ENCODE data around the gene TACC2.

TACC2 gene

DNA sequence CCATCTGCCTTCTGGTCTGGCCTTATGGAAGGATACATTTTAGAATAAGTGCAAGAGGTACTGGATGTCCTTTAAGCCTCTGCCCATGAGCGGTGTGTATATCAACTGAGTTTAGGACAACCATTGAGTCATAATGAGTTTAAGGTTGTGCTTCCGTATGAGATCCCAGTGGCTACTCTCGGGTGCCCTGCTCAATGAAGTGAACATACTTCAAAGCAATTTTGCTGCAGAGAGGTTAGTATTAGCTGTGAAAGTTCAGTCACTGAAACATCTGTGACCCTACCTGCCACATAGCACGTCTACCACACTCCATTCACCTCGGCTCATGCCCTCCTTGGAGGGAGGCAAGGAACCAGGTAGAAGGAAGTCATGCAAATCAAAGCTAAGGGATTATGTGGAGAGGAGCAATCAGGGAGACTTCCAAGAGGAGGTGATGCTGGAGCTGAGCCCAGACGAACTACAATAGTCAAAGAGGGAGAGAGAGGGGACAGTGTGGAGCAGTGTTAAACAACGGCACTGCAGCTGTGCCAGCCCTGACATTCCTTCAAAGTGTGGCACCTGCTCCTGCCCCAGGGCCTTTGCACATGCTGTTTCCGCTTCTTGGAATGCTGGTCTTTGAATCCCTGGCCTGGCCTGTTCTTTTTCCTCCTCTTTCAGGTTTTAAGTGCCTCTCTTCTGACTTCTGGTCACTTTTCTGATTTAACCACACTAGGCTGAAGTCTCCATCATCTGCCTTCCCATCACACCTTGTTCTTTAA lies 307.6 kb downstream of the TACC2 start:
- H3K27ac ChIP-seq, result no peak overlapping the region
- TF ChIP-seq, protein P1, sequence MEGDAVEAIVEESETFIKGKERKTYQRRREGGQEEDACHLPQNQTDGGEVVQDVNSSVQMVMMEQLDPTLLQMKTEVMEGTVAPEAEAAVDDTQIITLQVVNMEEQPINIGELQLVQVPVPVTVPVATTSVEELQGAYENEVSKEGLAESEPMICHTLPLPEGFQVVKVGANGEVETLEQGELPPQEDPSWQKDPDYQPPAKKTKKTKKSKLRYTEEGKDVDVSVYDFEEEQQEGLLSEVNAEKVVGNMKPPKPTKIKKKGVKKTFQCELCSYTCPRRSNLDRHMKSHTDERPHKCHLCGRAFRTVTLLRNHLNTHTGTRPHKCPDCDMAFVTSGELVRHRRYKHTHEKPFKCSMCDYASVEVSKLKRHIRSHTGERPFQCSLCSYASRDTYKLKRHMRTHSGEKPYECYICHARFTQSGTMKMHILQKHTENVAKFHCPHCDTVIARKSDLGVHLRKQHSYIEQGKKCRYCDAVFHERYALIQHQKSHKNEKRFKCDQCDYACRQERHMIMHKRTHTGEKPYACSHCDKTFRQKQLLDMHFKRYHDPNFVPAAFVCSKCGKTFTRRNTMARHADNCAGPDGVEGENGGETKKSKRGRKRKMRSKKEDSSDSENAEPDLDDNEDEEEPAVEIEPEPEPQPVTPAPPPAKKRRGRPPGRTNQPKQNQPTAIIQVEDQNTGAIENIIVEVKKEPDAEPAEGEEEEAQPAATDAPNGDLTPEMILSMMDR (conservative IDR thresholded peaks at IDR 0.05), result no peak
- no peak for TF ChIP-seq ZFX (IDR thresholded peaks at IDR 0.05)

DNA sequence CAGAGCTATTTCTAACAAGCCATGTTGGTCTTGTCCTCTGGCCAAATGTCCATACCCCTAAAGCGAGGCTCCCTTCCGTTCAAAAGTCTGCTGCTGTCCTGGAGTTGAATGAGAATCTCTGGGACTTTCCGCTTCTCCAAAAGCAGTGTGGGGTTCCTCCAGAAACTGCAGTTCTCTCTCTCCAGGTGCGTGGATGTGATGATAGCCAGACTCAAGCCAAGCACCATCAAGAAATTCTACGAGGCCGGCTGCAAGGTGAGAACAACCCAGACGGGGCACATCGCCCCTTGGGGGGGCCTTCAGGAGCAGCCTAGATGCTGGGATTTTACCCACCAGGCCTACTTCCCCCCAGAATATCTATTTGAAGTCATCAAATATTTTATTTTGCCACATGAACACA lies 308.6 kb downstream of the TACC2 start:
- no peak overlapping the region for H3K27ac ChIP-seq
- TF ChIP-seq, protein P1 (conservative IDR thresholded peaks at IDR 0.05), result no peak
- TF ChIP-seq ZFX (IDR thresholded peaks at IDR 0.05), result no peak

DNA sequence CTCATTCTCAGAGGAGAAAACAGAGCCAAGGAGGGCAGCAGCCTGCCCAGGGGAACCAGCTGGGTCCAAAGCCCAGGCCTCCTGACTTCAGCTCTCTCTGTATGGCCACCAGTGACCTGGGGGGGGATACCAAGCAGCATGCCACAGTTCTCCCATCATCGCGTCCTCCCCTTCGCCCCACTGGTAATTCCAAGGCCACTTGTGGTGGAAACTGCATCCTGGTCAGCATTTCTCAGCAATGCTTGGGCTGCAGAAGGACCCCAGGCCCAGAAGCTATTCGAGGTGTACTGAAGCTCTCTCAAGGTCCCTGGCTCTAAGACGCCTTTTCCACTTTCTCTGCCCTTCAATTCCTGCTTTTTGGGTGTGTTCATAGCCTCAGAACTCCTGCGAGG lies 309.2 kb downstream of the TACC2 start:
- TF ChIP-seq ZFX (IDR thresholded peaks at IDR 0.05), result no peak
- TF ChIP-seq, protein P1 (conservative IDR thresholded peaks at IDR 0.05), result no peak

DNA sequence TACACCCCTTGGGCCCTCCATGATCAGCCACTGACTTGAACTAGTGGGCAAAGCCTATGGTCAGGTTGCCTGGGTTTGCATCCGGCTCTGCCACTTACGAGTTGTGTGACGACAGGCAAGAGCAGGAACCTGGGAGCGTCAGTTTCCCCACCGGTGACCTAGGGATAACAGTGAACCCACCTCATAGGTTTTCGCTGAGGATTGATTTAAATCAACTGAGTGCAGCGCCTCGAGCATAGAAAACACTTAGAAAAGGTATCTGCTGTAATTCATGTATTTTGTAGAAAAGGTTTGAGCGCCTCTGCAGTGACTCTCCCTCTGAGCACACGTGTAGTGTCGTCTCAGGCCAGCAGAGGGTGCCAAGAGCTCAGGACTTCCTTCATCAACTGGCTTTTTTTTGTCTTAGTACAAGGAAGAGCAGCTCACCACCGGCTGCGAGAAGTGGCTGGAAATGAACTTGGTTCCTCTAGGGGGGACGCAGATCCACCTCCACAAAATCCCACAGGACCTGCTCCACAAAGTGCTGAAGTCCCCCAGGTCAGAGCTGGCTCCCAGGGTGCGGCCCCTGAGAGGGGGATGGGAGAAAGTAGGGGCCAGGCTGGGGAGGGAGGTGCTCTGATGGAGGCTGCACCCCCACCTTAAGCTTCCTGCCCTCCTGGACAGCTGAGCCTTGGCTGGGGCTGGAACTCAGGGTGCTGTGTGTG lies 309.8 kb downstream of the TACC2 start:
- TF ChIP-seq ZFX (IDR thresholded peaks at IDR 0.05), result no peak
- TF ChIP-seq, protein P1 (conservative IDR thresholded peaks at IDR 0.05), result peak; percentile 93
- H3K27ac ChIP-seq, result no peak overlapping the region

More for the DNA sequence above, 309.2 kb downstream of the TACC2 start:
- H3K27ac ChIP-seq, result no peak overlapping the region

DNA sequence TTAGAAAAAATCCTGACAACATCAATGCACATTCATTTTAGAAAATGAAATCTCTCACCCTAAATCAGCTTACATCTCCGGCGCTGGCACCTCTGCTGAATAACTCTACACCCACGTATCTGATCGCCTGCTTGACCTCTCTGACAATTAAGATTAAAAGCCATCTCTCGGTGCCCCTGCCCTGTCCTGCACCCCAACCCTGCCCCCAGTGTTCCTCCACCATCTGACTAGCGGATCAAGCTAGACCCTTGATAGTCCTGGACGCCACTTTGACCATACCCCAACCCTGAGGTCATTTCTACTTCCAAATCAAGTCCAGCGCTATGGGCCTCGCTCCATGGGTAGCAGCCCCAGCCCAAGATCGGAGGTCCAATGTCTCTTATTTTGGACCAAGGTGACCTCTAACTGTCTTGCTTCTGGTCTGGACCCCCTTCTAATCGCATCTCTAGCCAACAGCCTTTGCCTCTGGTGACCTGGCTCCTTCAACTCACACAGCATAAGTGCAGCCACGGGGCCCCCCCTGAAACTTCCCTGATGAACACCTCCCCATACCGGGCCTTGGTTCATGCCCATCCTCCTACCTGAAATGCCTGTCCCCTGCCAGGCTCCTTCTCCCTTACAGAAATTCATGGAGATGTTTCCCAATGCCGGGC lies 310.6 kb downstream of the TACC2 start:
- H3K27ac ChIP-seq, result no peak overlapping the region
- TF ChIP-seq ZFX (IDR thresholded peaks at IDR 0.05), result no peak
- TF ChIP-seq, protein P1 (conservative IDR thresholded peaks at IDR 0.05), result no peak

DNA sequence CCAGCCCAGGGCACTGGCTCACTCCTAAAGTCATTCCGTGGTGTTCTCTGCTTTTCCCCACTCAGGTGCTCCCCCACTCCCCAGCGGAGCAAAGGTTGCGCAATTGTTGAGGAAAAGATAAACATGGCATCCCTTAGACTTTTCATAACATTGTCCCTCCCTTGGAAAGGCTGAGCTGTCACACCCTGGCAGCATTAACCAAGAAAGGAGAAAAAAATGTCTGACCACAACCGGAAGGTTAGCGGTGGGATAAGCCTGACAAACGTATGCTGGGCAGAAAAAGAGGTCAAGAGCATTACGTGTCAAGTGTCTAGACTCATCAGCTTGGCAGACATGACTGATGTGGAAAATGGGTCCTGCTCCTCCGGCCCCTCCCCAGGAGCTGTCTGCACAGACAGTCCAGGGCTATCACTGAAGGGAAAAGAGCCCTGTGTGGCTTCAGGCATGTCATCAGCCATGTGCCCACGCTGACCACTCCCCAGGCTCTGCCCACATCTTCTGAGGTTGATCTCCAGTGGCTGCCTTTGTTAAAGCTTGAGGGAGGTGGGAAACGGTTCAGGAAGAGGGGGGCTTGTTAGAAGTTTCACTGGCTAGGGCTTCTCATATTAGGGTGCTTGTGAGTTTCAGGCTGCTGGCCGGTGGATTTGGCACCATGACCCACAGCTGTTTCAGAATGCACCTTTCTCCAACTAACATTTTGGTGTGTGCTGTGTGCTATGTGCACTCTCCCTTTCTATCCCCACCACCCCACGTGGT lies 312.3 kb downstream of the TACC2 start:
- no peak overlapping the region for H3K27ac ChIP-seq
- no peak for TF ChIP-seq ZFX (IDR thresholded peaks at IDR 0.05)
- TF ChIP-seq, protein P1 (conservative IDR thresholded peaks at IDR 0.05), result no peak
